MCF 10A (cell line): Measurements from ENCODE around the gene DPYD. TPM values are rescaled to one million over a fixed set of nuclear protein-coding genes. Genes with fewer than 3 reads are reported as not detected.

ENCODE experiments used
- BruUV-seq: library from RNA; stranded (reverse); fragments of 400-500 nt; replicated peaks from 2 replicates; lab custom pipeline; 2021; lab: Mats Ljungman, UMichigan
- CTCF ChIA-PET: fragments of 300-600 bp; sonication (Branson Sonifier 250); formaldehyde crosslinking; extraction: SDS; loops from one replicate; lab custom pipeline; 2021; ENCODE audit warnings: antibody characterized with exemption, inconsistent platforms; lab: Yijun Ruan, JAX
- POLR2A ChIA-PET: fragments of 300-600, 350-650 bp; sonication (Branson Sonifier 250); formaldehyde crosslinking; extraction: SDS; loops from one replicate; lab custom pipeline; 2020; ENCODE audit warnings: antibody characterized with exemption, inconsistent platforms; lab: Yijun Ruan, JAX
- DNase-seq: peaks from one replicate; pipeline ENCODE4 v3.0.0-alpha.2; 2018; ENCODE audit not compliant: unreplicated experiment
- H3K27ac Mint-ChIP-seq: one replicate; pipeline ENCODE4 v1.8.0; 2022; ENCODE audit warnings: mild to moderate bottlenecking, low read depth, mixed read lengths; ENCODE audit not compliant: unreplicated experiment
- H3K27me3 Mint-ChIP-seq: one replicate; pipeline ENCODE4 v1.8.0; 2022; ENCODE audit warnings: mixed read lengths; ENCODE audit not compliant: insufficient read depth, unreplicated experiment
- H3K36me3 Mint-ChIP-seq: one replicate; pipeline ENCODE4 v1.8.0; 2022; ENCODE audit warnings: mild to moderate bottlenecking, moderate library complexity, mixed read lengths; ENCODE audit not compliant: insufficient read depth, unreplicated experiment
- H3K4me1 Mint-ChIP-seq: one replicate; pipeline ENCODE4 v1.8.0; 2022; ENCODE audit warnings: mixed read lengths; ENCODE audit not compliant: insufficient read depth, unreplicated experiment
- H3K4me3 Mint-ChIP-seq: one replicate; pipeline ENCODE4 v1.8.0; 2022; ENCODE audit warnings: mild to moderate bottlenecking, moderate library complexity, mixed read lengths; ENCODE audit not compliant: unreplicated experiment
- H3K9me3 Mint-ChIP-seq: one replicate; pipeline ENCODE4 v1.8.0; 2022; ENCODE audit warnings: mixed read lengths; ENCODE audit not compliant: unreplicated experiment
- CTCF ChIP-seq: fragments of 200-600 bp; IDR thresholded peaks from one replicate; pipeline ENCODE4 v1.8.0; 2022; ENCODE audit warnings: antibody characterized with exemption, mild to moderate bottlenecking; ENCODE audit not compliant: unreplicated experiment
- intact Hi-C: fragments of 100-400 bp; cut with micrococcal nuclease; formaldehyde crosslinking; loops from 2 replicates; pipeline ENCODE4 v1.14.1; 2022
- total RNA-seq: library from RNA; stranded (reverse); gene quantifications from 2 replicates; pipeline ENCODE4 v1.2.3, GENCODE V29; 2022

Gene DPYD
- total RNA-seq, 1 experiment from 2014 or later: 48.2 TPM

GRCh38 chr1:97392701-97393100 is 528.1 kb downstream of the DPYD start:
- BruUV-seq: no TSS peak
- H3K36me3 Mint-ChIP-seq: no peaks in the 10 kb centered on the region
- no peak overlapping the region for H3K4me3 Mint-ChIP-seq
- no peak for DNase-seq
- H3K27ac Mint-ChIP-seq: no peak overlapping the region
- TF ChIP-seq CTCF: no peak
- ChIA-PET CTCF (interaction anchor here (0.7 kb wide), 1 partner anchor 1319 kb away, joined by 4 read pairs; no protein-coding TSS in a partner anchor), POLR2A (no interaction called here)
- H3K27me3 Mint-ChIP-seq: no peaks in the 10 kb centered on the region
- H3K9me3 Mint-ChIP-seq: no peaks in the 10 kb centered on the region
- intact Hi-C loops: no loop called here
- H3K4me1 Mint-ChIP-seq: no peaks in the 10 kb centered on the region

DNA sequence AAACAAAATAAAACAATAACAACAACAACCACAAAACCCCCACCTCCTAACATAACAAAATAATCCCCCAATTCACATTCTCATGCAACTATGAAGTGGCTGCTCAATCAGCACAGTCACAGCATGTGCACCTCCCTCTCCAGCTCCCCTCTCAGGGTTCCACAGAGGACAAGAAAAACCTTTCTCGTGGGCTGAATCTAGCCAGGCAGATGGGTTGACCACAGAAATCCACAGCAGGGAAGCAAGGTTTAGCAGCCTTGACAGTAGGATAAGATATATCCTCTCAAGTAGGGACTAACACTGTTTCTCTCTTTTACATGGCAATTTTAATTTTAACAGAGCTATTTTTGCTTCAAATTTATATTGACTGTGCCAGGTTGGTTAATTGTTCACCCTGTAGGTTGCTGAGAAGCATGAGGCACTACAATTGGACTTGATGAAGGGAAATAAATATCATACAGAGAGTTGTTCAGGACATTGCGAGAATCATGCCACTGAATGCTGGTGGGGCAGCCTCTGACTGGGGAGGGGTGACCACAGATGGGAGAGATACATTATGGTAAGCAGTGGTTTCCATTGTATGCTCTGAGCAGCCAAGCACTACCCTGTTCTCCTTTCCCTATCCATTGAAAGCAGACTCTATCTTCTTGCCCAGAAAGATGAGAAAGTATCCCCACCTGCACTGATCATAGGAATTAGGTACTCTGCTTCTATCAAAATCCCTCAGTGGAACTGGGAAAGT is 535.1 kb downstream of the DPYD start:
- Mint-ChIP-seq H3K27ac (no peak overlapping the region), H3K36me3 (peaks cover 4% of the 10 kb centered on the region), H3K4me3 (no peak overlapping the region), H3K9me3 (no peaks in the 10 kb centered on the region), H3K27me3 (no peaks in the 10 kb centered on the region), H3K4me1 (peaks cover 12% of the 10 kb centered on the region)
- CTCF ChIA-PET: interaction anchor here (0.6 to 0.7 kb wide), 6 partner anchors 9 to 1574 kb away, joined by 3 read pairs; no protein-coding TSS in a partner anchor
- POLR2A ChIA-PET: no interaction called here
- no TSS peak for BruUV-seq
- DNase-seq: no peak
- no peak for TF ChIP-seq CTCF
- intact Hi-C loops: no loop called here

- ChIA-PET CTCF (interaction anchor here (0.6 to 1.4 kb wide), 5 partner anchors 8 to 672 kb away, joined by 3 to 8 read pairs (median 5); no protein-coding TSS in a partner anchor), POLR2A (interaction anchor here (0.6 to 0.8 kb wide), 3 partner anchors 10 to 402 kb away, joined by 3 read pairs; no protein-coding TSS in a partner anchor)
- intact Hi-C loops: no loop called here
- Mint-ChIP-seq H3K27me3 (no peaks in the 10 kb centered on the region), H3K27ac (no peak overlapping the region), H3K4me3 (no peak overlapping the region), H3K36me3 (peaks cover 4% of the 10 kb centered on the region), H3K4me1 (peaks cover 12% of the 10 kb centered on the region), H3K9me3 (no peaks in the 10 kb centered on the region)
- BruUV-seq: no TSS peak
- peak; percentile 65 for DNase-seq
- TF ChIP-seq CTCF: no peak
Observed at GRCh38 chr1:97384294-97384968, 536.4 kb downstream of the DPYD start.

GRCh38 chr1:97383797-97384196 is 537.0 kb downstream of the DPYD start:
- H3K27ac Mint-ChIP-seq: no peak overlapping the region
- CTCF ChIA-PET: interaction anchor here (0.6 to 1.4 kb wide), 4 partner anchors 51 to 673 kb away, joined by 4 to 8 read pairs (median 5); no protein-coding TSS in a partner anchor
- H3K36me3 Mint-ChIP-seq: peaks cover 4% of the 10 kb centered on the region
- TF ChIP-seq CTCF: no peak
- no TSS peak for BruUV-seq
- no peaks in the 10 kb centered on the region for H3K9me3 Mint-ChIP-seq
- DNase-seq: no peak
- H3K4me1 Mint-ChIP-seq: peaks cover 12% of the 10 kb centered on the region
- no peaks in the 10 kb centered on the region for H3K27me3 Mint-ChIP-seq
- H3K4me3 Mint-ChIP-seq: no peak overlapping the region
- POLR2A ChIA-PET: interaction anchor here (0.8 kb wide), 1 partner anchor 10 kb away, joined by 3 read pairs; no protein-coding TSS in a partner anchor
- intact Hi-C loops: no loop called here
